Endothelial cell of umbilical vein (primary cell): Measurements from ENCODE around the gene CFAP97D1. TPM values are rescaled to one million over a fixed set of nuclear protein-coding genes. Genes with fewer than 3 reads are reported as not detected.

Experiments used
- BruUV-seq: library from RNA; stranded (reverse); fragments of 400-500 nt; replicated peaks from 2 replicates; lab custom pipeline; 2021; lab: Mats Ljungman, UMichigan
- CTCF ChIA-PET: fragments of 300-600, 350-600 bp; sonication (Branson Sonifier 250); formaldehyde crosslinking; loops from one replicate; lab custom pipeline; 2021; ENCODE audit warnings: antibody characterized with exemption, inconsistent platforms; lab: Charles Lee
- POLR2A ChIA-PET: fragments of 300-600, 350-600 bp; sonication (Branson Sonifier 250); formaldehyde crosslinking; loops from one replicate; lab custom pipeline; 2021; ENCODE audit warnings: antibody characterized with exemption, inconsistent platforms; lab: Charles Lee
- DNase-seq: peaks from one replicate; pipeline ENCODE4 v3.0.0-alpha.2; 2011; ENCODE audit warnings: low read depth, low spot score
- FAIRE-seq: peaks from 2 replicates; lab custom pipeline; 2011; peaks lifted over from hg19 to GRCh38; lab: Jason Lieb, UNC
- H2AFZ ChIP-seq: 2 replicates; pipeline ENCODE4 v1.6.0; 2012; ENCODE audit warnings: low read depth, low read length, control low read depth, inconsistent platforms
- H3K27ac ChIP-seq: 2 replicates; pipeline ENCODE4 v1.5.1; 2011; ENCODE audit warnings: low read depth, mild to moderate bottlenecking, control low read depth, low read length, moderate library complexity; ENCODE audit not compliant: insufficient read depth
- H3K27me3 ChIP-seq, 2 experiments: 2 replicates each; pipeline versions ENCODE4 v1.6.0 to v1.6.1; 2011; ENCODE audit warnings: low read length in 2 of 2, mixed read lengths in 1 of 2; ENCODE audit not compliant: control insufficient read depth in 2 of 2, insufficient read depth in 2 of 2
- H3K36me3 ChIP-seq, 2 experiments: 2 replicates in 1 of 2; 3 replicates in 1 of 2; pipeline ENCODE4 v1.5.1; 2011; ENCODE audit warnings: low read length in 2 of 2, mild to moderate bottlenecking in 1 of 2, moderate library complexity in 1 of 2; ENCODE audit not compliant: control insufficient read depth in 2 of 2, insufficient read depth in 2 of 2; ENCODE audit errors: extremely low read depth in 1 of 2
- H3K4me1 ChIP-seq: 3 replicates; pipeline ENCODE4 v1.5.1; 2011; ENCODE audit warnings: mild to moderate bottlenecking, low read length; ENCODE audit not compliant: control insufficient read depth, insufficient read depth; ENCODE audit errors: extremely low read depth
- H3K4me2 ChIP-seq: 2 replicates; pipeline ENCODE4 v1.6.1; 2011; ENCODE audit warnings: low read length, control low read depth, mixed read lengths; ENCODE audit not compliant: insufficient read depth
- H3K4me3 ChIP-seq, 3 experiments: fragments of 200-600 bp in 1 of 3; sonication (generic), shearing (Covaris generic) in 1 of 3; replicated peaks in 1 of 3; 2 replicates each; pipeline ENCODE4 v1.5.1; 2011 to 2016; ENCODE audit warnings: control low read depth in 3 of 3, low read length in 3 of 3, mild to moderate bottlenecking in 2 of 3, inconsistent platforms in 1 of 3, low read depth in 1 of 3, moderate library complexity in 1 of 3; ENCODE audit not compliant: insufficient read depth in 1 of 3
- H3K79me2 ChIP-seq: 2 replicates; pipeline ENCODE4 v1.6.0; 2012; ENCODE audit warnings: low read length, inconsistent platforms; ENCODE audit not compliant: control insufficient read depth, insufficient read depth
- H3K9ac ChIP-seq: replicated peaks from 2 replicates; pipeline ENCODE3; 2011; ENCODE audit warnings: low read length, control low read depth; ENCODE audit not compliant: insufficient read depth; ENCODE audit errors: extremely low read depth
- H3K9me1 ChIP-seq: replicated peaks from 3 replicates; pipeline ENCODE4 v1.6.0; 2011; ENCODE audit warnings: mild to moderate bottlenecking, low read length; ENCODE audit not compliant: control insufficient read depth, insufficient read depth; ENCODE audit errors: extremely low read depth
- H3K9me3 ChIP-seq: replicated peaks from 2 replicates; pipeline ENCODE4 v1.5.1; 2012; ENCODE audit warnings: low read length, inconsistent platforms; ENCODE audit not compliant: control insufficient read depth, insufficient read depth
- H4K20me1 ChIP-seq: replicated peaks from 2 replicates; pipeline ENCODE3; 2011; ENCODE audit warnings: mild to moderate bottlenecking, low read length; ENCODE audit not compliant: control insufficient read depth, insufficient read depth; ENCODE audit errors: extremely low read depth
- CTCF ChIP-seq, 2 donors: IDR thresholded peaks; 1 replicate in 1 of 2; 2 replicates in 1 of 2; pipeline ENCODE4 v1.5.1; 2011; ENCODE audit warnings: low read length in 2 of 2, mild to moderate bottlenecking in 2 of 2, moderate library complexity in 2 of 2, control low read depth in 1 of 2, inconsistent platforms in 1 of 2, low read depth in 1 of 2; ENCODE audit not compliant: insufficient read depth in 1 of 2; ENCODE audit errors: extremely low read depth in 1 of 2
- EZH2 ChIP-seq: IDR thresholded peaks from 2 replicates; pipeline ENCODE4 v1.6.1; 2012; ENCODE audit warnings: borderline replicate concordance, low read depth, mild to moderate bottlenecking, moderate library complexity, low read length, inconsistent platforms; ENCODE audit not compliant: severe bottlenecking
- FOS ChIP-seq: IDR thresholded peaks from 2 replicates; pipeline ENCODE4 v1.6.1; 2011; ENCODE audit warnings: mild to moderate bottlenecking, low read length, moderate library complexity, borderline replicate concordance; ENCODE audit not compliant: insufficient read depth
- GATA2 ChIP-seq: IDR thresholded peaks from 2 replicates; pipeline ENCODE4 v1.7.0; 2011; ENCODE audit warnings: low read depth, mild to moderate bottlenecking, moderate library complexity, mixed read lengths, low read length; ENCODE audit not compliant: insufficient read length, insufficient read depth
- JUN ChIP-seq: IDR thresholded peaks from 2 replicates; pipeline ENCODE4 v1.6.1; 2011; ENCODE audit warnings: borderline replicate concordance, low read depth; ENCODE audit not compliant: insufficient read length, insufficient read depth
- MAX ChIP-seq: IDR thresholded peaks from 2 replicates; pipeline ENCODE4 v1.6.1; 2011; ENCODE audit not compliant: insufficient read depth, insufficient read length
- MYC ChIP-seq: IDR thresholded peaks from one replicate; pipeline ENCODE4 v1.6.1; 2011; ENCODE audit warnings: mild to moderate bottlenecking, low read depth, low read length
- POLR2A ChIP-seq: IDR thresholded peaks from 2 replicates; pipeline ENCODE4 v1.6.1; 2012; ENCODE audit warnings: low read depth, mild to moderate bottlenecking, control low read depth, low read length
- POLR2AphosphoS5 ChIP-seq: IDR thresholded peaks from 2 replicates; pipeline ENCODE4 v1.6.1; 2012; ENCODE audit warnings: low read depth, mild to moderate bottlenecking, control low read depth, low read length, moderate library complexity; ENCODE audit not compliant: insufficient read depth
- dilution Hi-C: fragments of 300-500 bp; cut with MboI; formaldehyde crosslinking; loops from one replicate; pipeline ENCODE4 v1.15.0; 2019; ENCODE audit warnings: low sequenced_read_pairs; ENCODE audit not compliant: extremely low pct_ligation_motif_present
- intact Hi-C: fragments of 100-400 bp; cut with micrococcal nuclease; formaldehyde crosslinking; loops from one replicate; pipeline ENCODE4 v1.10.0; 2022
- polyA plus RNA-seq, 4 experiments: library from polyadenylated mRNA; depleted of rRNA in 3 of 4; stranded (reverse) in 3 of 4; unstranded in 1 of 4; fragments of >200 nt; gene quantifications; 2 replicates each; pipeline versions ENCODE4 v1.2.1 to v1.2.3, GENCODE V29; 2011 to 2012; ENCODE audit warnings: missing spikeins in 1 of 4
- total RNA-seq: library from RNA; stranded (reverse); gene quantifications from 2 replicates; pipeline ENCODE4 v1.2.3, GENCODE V29; 2021

CFAP97D1 gene
- total and polyA plus RNA-seq, 2 donors (not counting 3 experiments of a cell fraction or from before 2014, with no cell fraction given), result not detected

DNA sequence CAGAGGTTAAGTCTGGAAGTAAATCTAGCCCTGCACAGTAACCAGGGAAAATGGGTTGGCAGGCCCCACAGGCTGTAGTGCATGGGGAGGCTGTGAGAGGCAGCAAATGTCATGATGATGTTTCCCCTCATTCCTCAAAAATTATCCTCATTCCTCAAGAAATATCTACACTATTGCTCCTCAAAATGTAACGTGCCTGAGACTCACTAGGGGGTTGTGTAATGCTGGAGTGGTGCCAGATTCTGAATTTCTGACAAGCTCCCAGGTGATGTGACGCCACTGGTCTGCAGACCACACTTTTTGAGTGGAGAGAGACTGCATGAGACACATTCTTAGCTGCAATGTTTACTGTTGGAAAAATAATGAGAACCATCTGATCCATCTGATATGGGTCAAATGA, 53.9 kb downstream of the CFAP97D1 start:
- ChIA-PET CTCF (interaction anchor here (5.8 kb wide), 1 partner anchor 12 kb away, joined by 28 read pairs; the partner anchor contains the start of gene CD300LG), POLR2A (no interaction called here)
- no peaks in the 10 kb centered on the region for H3K9me1 ChIP-seq
- FAIRE-seq (no peak), DNase-seq (no peak)
- no peak overlapping the region for H3K4me2 ChIP-seq
- H3K4me3 ChIP-seq, result no peak overlapping the region
- TF ChIP-seq JUN, result no peak
- no peak for TF ChIP-seq CTCF (IDR thresholded peaks at IDR 0.05; ENCODE audit: extremely low read depth in 1 of 2, insufficient read depth in 1 of 2, low read depth in 1 of 2, low read length in 2 of 2)
- no peak for TF ChIP-seq FOS
- TF ChIP-seq EZH2, result no peak
- TF ChIP-seq MYC, result no peak
- TF ChIP-seq POLR2AphosphoS5, result no peak
- TF ChIP-seq POLR2A, result no peak
- TF ChIP-seq MAX, result no peak
- no peak for TF ChIP-seq GATA2
- H3K36me3 ChIP-seq, result no peaks in the 10 kb centered on the region
- no peaks in the 10 kb centered on the region for H3K79me2 ChIP-seq
- H3K4me1 ChIP-seq, result peaks cover 2% of the 10 kb centered on the region
- dilution Hi-C loops (no loop called here), intact Hi-C loops (no loop called here)
- no peak overlapping the region for H2AFZ ChIP-seq
- no peaks in the 10 kb centered on the region for H3K9me3 ChIP-seq
- no TSS peak for BruUV-seq
- H3K9ac ChIP-seq, result no peak overlapping the region
- H3K27ac ChIP-seq, result no peak overlapping the region
- H4K20me1 ChIP-seq, result no peaks in the 10 kb centered on the region
- no peaks in the 10 kb centered on the region for H3K27me3 ChIP-seq

Other genes starting within 250 kb of the CFAP97D1 start
- gene ETV4, start 234.1 kb upstream of the CFAP97D1 start, total RNA-seq, result 32.2 and 39.4 TPM in 2 replicates
- 5.5 and 7.3 TPM in 2 replicates for gene ETV4, start 234.1 kb upstream of the CFAP97D1 start, polyA plus RNA-seq
- 0.14 TPM in 1 of 2 replicates, not detected in the other for gene MEOX1, start 118.5 kb upstream of the CFAP97D1 start, total RNA-seq
- gene MEOX1, start 118.5 kb upstream of the CFAP97D1 start, polyA plus RNA-seq, result 0.05 and 0.06 TPM in 2 replicates
- not detected in 2 replicates for gene SOST, start 21.6 kb upstream of the CFAP97D1 start, total RNA-seq
- gene SOST, start 21.6 kb upstream of the CFAP97D1 start, polyA plus RNA-seq, result not detected in 2 replicates
- 51.4 and 57.7 TPM in 2 replicates for gene DUSP3, start 1.5 kb upstream of the CFAP97D1 start, total RNA-seq
- 46.8 and 55.2 TPM in 2 replicates for gene DUSP3, start 1.5 kb upstream of the CFAP97D1 start, polyA plus RNA-seq
- 10.8 and 11.3 TPM in 2 replicates for gene MPP3, start 52.7 kb downstream of the CFAP97D1 start, total RNA-seq
- gene MPP3, start 52.7 kb downstream of the CFAP97D1 start, polyA plus RNA-seq, result 5.4 and 6.1 TPM in 2 replicates
- gene CD300LG, start 66.7 kb downstream of the CFAP97D1 start, total RNA-seq, result not detected in 2 replicates
- gene CD300LG, start 66.7 kb downstream of the CFAP97D1 start, polyA plus RNA-seq, result not detected in 2 replicates
- gene MPP2, start 127.1 kb downstream of the CFAP97D1 start, total RNA-seq, result 1.2 and 1.6 TPM in 2 replicates
- gene MPP2, start 127.1 kb downstream of the CFAP97D1 start, polyA plus RNA-seq, result 1.2 and 1.4 TPM in 2 replicates
- gene PPY, start 162.0 kb downstream of the CFAP97D1 start, total RNA-seq, result not detected in 2 replicates
- not detected in 2 replicates for gene PPY, start 162.0 kb downstream of the CFAP97D1 start, polyA plus RNA-seq
- gene PYY, start 173.5 kb downstream of the CFAP97D1 start, total RNA-seq, result not detected in 2 replicates
- gene PYY, start 173.5 kb downstream of the CFAP97D1 start, polyA plus RNA-seq, result 0.14 TPM in 1 of 2 replicates, not detected in the other
- gene NAGS, start 224.2 kb downstream of the CFAP97D1 start, total RNA-seq, result 5.8 and 6.1 TPM in 2 replicates
- 3.3 and 3.7 TPM in 2 replicates for gene NAGS, start 224.2 kb downstream of the CFAP97D1 start, polyA plus RNA-seq
- 29.4 and 30.4 TPM in 2 replicates for gene TMEM101, start 234.5 kb downstream of the CFAP97D1 start, total RNA-seq
- gene TMEM101, start 234.5 kb downstream of the CFAP97D1 start, polyA plus RNA-seq, result 60.2 and 61.6 TPM in 2 replicates